GM18867 (cell line): ENCODE measurements around the gene PDRG1.
"Not testable (repeated sequence)": the region's sequence is repeated elsewhere in the genome, so short reads cannot be mapped to it uniquely, and the experiment has no call there.

ENCODE experiments used
- ATAC-seq: cut with Tn5 transposase; IDR thresholded peaks from one replicate; pipeline ENCODE4 v1.9.1; 2021; ENCODE audit warnings: mild to moderate bottlenecking, moderate library complexity; ENCODE audit not compliant: unreplicated experiment

Gene PDRG1

GRCh38 chr20:31929631-31930030 is 22.2 kb downstream of the PDRG1 start:
- not testable (repeated sequence) for ATAC-seq

- no peak for ATAC-seq
These were observed 24.2 kb downstream of the PDRG1 start for GRCh38 chr20:31927627-31928159.

- no peak for ATAC-seq
These were observed 25.4 kb downstream of the PDRG1 start for GRCh38 chr20:31926493-31926892.

GRCh38 chr20:31925631-31926030 is 26.2 kb downstream of the PDRG1 start:
- no peak for ATAC-seq

GRCh38 chr20:31924561-31924960 is 27.3 kb downstream of the PDRG1 start:
- no peak for ATAC-seq

GRCh38 chr20:31923388-31924331 is 28.2 kb downstream of the PDRG1 start:
- no peak for ATAC-seq

- no peak for ATAC-seq
These were observed 29.3 kb downstream of the PDRG1 start for GRCh38 chr20:31922588-31922987.

- no peak for ATAC-seq
These were observed 29.7 kb downstream of the PDRG1 start for GRCh38 chr20:31922181-31922580.

- ATAC-seq, result not testable (repeated sequence)
These were observed 30.4 kb downstream of the PDRG1 start for GRCh38 chr20:31921480-31921879.

GRCh38 chr20:31920275-31920855 is 31.5 kb downstream of the PDRG1 start:
- ATAC-seq, result no peak

GRCh38 chr20:31919410-31920155 is 32.3 kb downstream of the PDRG1 start:
- no peak for ATAC-seq

GRCh38 chr20:31918466-31919105 is 33.3 kb downstream of the PDRG1 start:
- no peak for ATAC-seq

- ATAC-seq, result not testable (repeated sequence)
These were observed 33.9 kb downstream of the PDRG1 start for GRCh38 chr20:31917962-31918412.

- ATAC-seq, result no peak
These were observed 35.1 kb downstream of the PDRG1 start for GRCh38 chr20:31916708-31917107.

GRCh38 chr20:31915491-31916280 is 36.2 kb downstream of the PDRG1 start:
- no peak for ATAC-seq

- no peak for ATAC-seq
These were observed 37.7 kb downstream of the PDRG1 start for GRCh38 chr20:31914170-31914569.

GRCh38 chr20:31913431-31914157 is 38.3 kb downstream of the PDRG1 start:
- ATAC-seq, result no peak

- ATAC-seq, result no peak
These were observed 41.6 kb downstream of the PDRG1 start for GRCh38 chr20:31910071-31910803.
